Measurements from ENCODE around the gene USP6.

Gene USP6

DNA sequence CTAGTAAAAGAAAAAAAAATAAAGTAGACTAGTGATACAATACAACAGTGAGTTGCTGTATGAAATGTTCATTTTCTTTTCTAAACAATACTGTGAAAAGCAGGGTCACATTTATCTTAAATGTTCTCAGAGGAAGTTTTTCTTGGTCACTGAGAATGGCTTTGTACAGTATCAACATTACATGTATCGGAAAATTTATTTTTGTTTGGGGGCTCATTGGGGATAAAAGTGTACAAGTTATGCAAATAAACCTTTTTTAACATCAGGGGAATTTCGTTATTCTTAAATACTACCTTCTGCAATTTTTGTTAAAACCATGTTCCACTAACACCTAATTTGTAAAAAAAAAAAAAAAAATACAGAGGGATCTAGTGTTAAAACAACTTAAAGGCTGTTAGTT, 84.5 kb downstream of the USP6 start:
- Histone ChIP-seq H3K36me3 (peaks cover 0 to 6% (median 0%) of the 10 kb centered on the region in 3 donors), H3K4me1 (no peaks in the 10 kb centered on the region), H3K27ac (no peak overlapping the region), H3K27me3 (no peaks in the 10 kb centered on the region), H3K9me3 (no peaks in the 10 kb centered on the region), H3K4me3 (no peak overlapping the region)
- TF ChIP-seq, protein P1, sequence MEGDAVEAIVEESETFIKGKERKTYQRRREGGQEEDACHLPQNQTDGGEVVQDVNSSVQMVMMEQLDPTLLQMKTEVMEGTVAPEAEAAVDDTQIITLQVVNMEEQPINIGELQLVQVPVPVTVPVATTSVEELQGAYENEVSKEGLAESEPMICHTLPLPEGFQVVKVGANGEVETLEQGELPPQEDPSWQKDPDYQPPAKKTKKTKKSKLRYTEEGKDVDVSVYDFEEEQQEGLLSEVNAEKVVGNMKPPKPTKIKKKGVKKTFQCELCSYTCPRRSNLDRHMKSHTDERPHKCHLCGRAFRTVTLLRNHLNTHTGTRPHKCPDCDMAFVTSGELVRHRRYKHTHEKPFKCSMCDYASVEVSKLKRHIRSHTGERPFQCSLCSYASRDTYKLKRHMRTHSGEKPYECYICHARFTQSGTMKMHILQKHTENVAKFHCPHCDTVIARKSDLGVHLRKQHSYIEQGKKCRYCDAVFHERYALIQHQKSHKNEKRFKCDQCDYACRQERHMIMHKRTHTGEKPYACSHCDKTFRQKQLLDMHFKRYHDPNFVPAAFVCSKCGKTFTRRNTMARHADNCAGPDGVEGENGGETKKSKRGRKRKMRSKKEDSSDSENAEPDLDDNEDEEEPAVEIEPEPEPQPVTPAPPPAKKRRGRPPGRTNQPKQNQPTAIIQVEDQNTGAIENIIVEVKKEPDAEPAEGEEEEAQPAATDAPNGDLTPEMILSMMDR (IDR thresholded peaks at IDR 0.05) = no peak
- intact Hi-C loops (cut with DNase I; ENCODE audit: low total_unique reads) = no loop called here
- no peak for DNase-seq

DNA sequence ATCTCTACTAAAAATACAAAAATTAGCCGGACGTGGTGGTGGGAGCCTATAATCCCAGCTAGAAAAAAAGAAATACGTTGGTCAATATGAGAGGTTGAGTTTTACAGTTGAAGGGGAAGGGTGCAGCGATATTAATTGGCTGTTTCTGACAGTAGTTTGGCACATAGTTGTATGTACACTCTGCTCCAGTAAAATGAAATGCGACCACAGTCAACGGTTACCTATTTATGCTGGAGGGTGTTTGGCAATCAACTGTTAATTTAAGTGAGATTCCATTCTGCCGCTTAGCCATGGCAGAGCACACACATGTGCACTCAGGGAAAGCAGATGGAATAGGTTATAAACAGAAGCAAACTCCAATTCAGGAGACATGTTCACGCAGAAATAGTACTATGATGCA, 85.2 kb downstream of the USP6 start:
- no peaks in the 10 kb centered on the region for H3K4me1 ChIP-seq
- no peaks in the 10 kb centered on the region for H3K9me3 ChIP-seq
- no peaks in the 10 kb centered on the region for H3K27me3 ChIP-seq
- TF ChIP-seq, protein P1 (IDR thresholded peaks at IDR 0.05) = no peak
- no peak overlapping the region for H3K27ac ChIP-seq
- H3K36me3 ChIP-seq = no peaks in the 10 kb centered on the region
- no peak overlapping the region for H3K4me3 ChIP-seq
- intact Hi-C loops (cut with DNase I; ENCODE audit: low total_unique reads) = no loop called here
- DNase-seq = no peak

DNA sequence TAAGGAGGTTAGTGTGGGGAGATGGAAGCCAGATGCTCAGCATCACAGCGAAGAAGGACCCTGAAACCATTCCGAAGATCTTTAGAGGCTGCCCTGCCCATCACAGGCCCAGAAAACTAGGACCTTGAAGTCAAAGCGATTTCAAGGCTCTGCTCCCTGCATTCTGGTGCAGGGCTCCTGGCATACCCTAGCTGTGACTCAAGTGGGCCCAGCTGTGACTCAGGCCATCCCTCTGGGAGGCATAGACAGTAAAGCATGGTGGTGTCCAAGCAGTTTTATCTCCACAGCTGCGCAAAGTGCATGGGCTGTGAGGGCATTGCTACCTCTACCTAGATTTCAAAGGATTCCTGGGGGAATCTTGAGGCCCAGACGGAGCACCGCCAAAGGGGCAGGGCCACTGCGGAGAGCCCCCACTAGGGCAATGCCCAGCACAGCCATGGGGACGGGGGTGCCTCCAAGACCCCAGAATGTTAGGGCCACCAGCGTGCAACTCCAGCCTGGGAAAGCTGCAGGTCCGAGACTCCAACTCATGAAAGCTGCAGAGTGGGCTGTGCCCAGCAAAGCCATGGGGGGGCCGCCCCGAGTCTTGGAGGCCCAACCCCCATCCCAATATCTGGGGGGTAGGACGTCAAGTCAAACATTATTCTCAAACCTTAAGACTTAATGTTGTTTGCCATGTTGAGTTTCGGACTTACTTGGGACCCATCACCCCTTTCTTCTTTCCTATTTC, 87.5 kb downstream of the USP6 start:
- no peak overlapping the region for H3K27ac ChIP-seq
- H3K4me3 ChIP-seq = no peak overlapping the region
- intact Hi-C loops (cut with DNase I; ENCODE audit: low total_unique reads) = no loop called here
- no peaks in the 10 kb centered on the region for H3K9me3 ChIP-seq
- TF ChIP-seq, protein P1 (IDR thresholded peaks at IDR 0.05) = no peak
- H3K27me3 ChIP-seq = no peaks in the 10 kb centered on the region
- H3K36me3 ChIP-seq = peaks cover 0 to 6% (median 0%) of the 10 kb centered on the region in 3 donors
- peak in 1 of 2 donors; percentile 13 for DNase-seq
- no peaks in the 10 kb centered on the region for H3K4me1 ChIP-seq

DNA sequence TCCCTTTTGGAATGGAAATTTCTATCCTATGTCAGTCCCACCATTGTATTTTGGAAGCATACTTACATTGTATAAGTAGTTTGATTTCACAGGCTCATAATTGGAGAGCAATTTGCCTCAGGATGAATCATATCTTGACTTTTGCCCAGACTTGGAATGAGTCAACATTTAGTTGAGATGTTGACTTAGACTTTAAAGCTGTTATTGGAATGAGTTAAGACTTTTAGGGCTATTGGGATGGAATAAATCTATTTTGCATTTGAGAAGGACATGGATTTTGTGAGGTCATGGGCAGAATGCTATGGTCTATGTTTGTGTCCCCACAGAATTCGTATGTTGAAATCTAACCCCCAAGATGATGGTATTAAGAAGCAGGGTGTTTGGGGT, 88.1 kb downstream of the USP6 start:
- H3K36me3 ChIP-seq = peaks cover 0 to 6% (median 0%) of the 10 kb centered on the region in 3 donors
- H3K9me3 ChIP-seq = no peaks in the 10 kb centered on the region
- no peak for DNase-seq
- no peak overlapping the region for H3K27ac ChIP-seq
- intact Hi-C loops (cut with DNase I; ENCODE audit: low total_unique reads) = no loop called here
- no peaks in the 10 kb centered on the region for H3K4me1 ChIP-seq
- no peaks in the 10 kb centered on the region for H3K27me3 ChIP-seq
- TF ChIP-seq, protein P1 (IDR thresholded peaks at IDR 0.05) = no peak
- no peak overlapping the region for H3K4me3 ChIP-seq

DNA sequence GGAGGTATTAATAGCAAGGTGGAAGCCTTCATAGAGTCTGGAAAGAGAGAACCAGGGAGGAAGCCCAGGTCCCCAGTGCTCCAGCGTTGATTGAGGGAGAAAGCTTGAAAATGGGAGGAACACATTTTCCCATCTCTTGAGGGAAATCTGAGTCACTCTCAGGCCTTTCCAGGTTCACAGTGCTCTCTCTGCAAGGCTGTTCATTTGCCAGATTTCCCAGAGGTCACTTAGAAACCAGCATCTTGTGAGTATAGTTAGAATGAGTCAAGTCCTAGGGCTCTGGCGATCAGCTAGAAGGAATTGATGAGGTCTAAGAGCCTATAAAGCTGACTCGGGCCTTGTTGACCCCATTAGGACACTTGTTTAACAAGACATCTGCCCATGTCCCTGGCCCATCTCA, 93.6 kb downstream of the USP6 start:
- Histone ChIP-seq H3K27ac (no peak overlapping the region), H3K4me3 (no peak overlapping the region), H3K36me3 (peaks cover 0 to 13% (median 10%) of the 10 kb centered on the region in 3 donors), H3K9me3 (no peaks in the 10 kb centered on the region), H3K4me1 (no peaks in the 10 kb centered on the region), H3K27me3 (no peaks in the 10 kb centered on the region)
- intact Hi-C loops (cut with DNase I; ENCODE audit: low total_unique reads) = no loop called here
- no peak for DNase-seq
- TF ChIP-seq, protein P1 (IDR thresholded peaks at IDR 0.05) = no peak
